Lower lobe of right lung (tissue), 2 donors: ENCODE measurements around the gene DCC. TPM values are rescaled to one million over a fixed set of nuclear protein-coding genes. Genes with fewer than 3 reads are reported as not detected.

Source experiments
- ATAC-seq, 2 donors: fragments of 200-7000 bp; cut with Tn5 transposase; one replicate each; pipeline ENCODE4 v1.9.1; 2020 to 2022; ENCODE audit warnings: mild to moderate bottlenecking in 2 of 2, moderate library complexity in 2 of 2
- DNase-seq: peaks from one replicate; pipeline ENCODE4 v3.0.0-alpha.2; 2020
- H3K27ac ChIP-seq: fragments of 200-600 bp; one replicate; pipeline ENCODE4 v1.8.0; 2022
- H3K27me3 ChIP-seq: fragments of 200-600 bp; one replicate; pipeline ENCODE4 v1.8.0; 2022; ENCODE audit warnings: low read depth
- H3K36me3 ChIP-seq: fragments of 200-600 bp; one replicate; pipeline ENCODE4 v1.8.0; 2022; ENCODE audit warnings: mild to moderate bottlenecking
- H3K4me1 ChIP-seq: fragments of 200-600 bp; one replicate; pipeline ENCODE4 v1.8.0; 2022
- H3K4me3 ChIP-seq: fragments of 200-600 bp; one replicate; pipeline ENCODE4 v1.8.0; 2022; ENCODE audit warnings: mild to moderate bottlenecking
- H3K9me3 ChIP-seq: fragments of 200-600 bp; one replicate; pipeline ENCODE4 v1.8.0; 2022
- intact Hi-C: fragments of 100-400 bp; cut with DNase I; formaldehyde crosslinking; loops from one replicate; pipeline ENCODE4 v1.11.0; 2022
- long read RNA-seq: library from polyadenylated mRNA; unstranded; transcript quantifications from one replicate; pipeline ENCODE4 v2.0.0, GENCODE V29; 2021
- total RNA-seq: library from RNA; stranded (reverse); fragmentation: NEBNext Ultra II Directional; extraction: Animal tissue kit (Norgen Biotek cat#: 25700); gene quantifications from one replicate; pipeline ENCODE4 v1.2.1, GENCODE V29; 2021
- TF ChIP-seq, protein P1 (sequence below): fragments of 200-600 bp; IDR thresholded peaks from one replicate; pipeline ENCODE4 v1.8.0; 2022; ENCODE audit warnings: antibody characterized with exemption, mild to moderate bottlenecking
- donor health status: DM: no; HTN: yes; CAD: no; lungs with severe emphysema.

Gene DCC, protein sequence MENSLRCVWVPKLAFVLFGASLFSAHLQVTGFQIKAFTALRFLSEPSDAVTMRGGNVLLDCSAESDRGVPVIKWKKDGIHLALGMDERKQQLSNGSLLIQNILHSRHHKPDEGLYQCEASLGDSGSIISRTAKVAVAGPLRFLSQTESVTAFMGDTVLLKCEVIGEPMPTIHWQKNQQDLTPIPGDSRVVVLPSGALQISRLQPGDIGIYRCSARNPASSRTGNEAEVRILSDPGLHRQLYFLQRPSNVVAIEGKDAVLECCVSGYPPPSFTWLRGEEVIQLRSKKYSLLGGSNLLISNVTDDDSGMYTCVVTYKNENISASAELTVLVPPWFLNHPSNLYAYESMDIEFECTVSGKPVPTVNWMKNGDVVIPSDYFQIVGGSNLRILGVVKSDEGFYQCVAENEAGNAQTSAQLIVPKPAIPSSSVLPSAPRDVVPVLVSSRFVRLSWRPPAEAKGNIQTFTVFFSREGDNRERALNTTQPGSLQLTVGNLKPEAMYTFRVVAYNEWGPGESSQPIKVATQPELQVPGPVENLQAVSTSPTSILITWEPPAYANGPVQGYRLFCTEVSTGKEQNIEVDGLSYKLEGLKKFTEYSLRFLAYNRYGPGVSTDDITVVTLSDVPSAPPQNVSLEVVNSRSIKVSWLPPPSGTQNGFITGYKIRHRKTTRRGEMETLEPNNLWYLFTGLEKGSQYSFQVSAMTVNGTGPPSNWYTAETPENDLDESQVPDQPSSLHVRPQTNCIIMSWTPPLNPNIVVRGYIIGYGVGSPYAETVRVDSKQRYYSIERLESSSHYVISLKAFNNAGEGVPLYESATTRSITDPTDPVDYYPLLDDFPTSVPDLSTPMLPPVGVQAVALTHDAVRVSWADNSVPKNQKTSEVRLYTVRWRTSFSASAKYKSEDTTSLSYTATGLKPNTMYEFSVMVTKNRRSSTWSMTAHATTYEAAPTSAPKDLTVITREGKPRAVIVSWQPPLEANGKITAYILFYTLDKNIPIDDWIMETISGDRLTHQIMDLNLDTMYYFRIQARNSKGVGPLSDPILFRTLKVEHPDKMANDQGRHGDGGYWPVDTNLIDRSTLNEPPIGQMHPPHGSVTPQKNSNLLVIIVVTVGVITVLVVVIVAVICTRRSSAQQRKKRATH (N-terminal part only)
- total RNA-seq = 4.5 TPM
- long read RNA-seq, partial matches to known transcripts = 3 of 5 reads
- long read RNA-seq, other reads (novel, unspliced or antisense) = 2 of 5 reads

DNA sequence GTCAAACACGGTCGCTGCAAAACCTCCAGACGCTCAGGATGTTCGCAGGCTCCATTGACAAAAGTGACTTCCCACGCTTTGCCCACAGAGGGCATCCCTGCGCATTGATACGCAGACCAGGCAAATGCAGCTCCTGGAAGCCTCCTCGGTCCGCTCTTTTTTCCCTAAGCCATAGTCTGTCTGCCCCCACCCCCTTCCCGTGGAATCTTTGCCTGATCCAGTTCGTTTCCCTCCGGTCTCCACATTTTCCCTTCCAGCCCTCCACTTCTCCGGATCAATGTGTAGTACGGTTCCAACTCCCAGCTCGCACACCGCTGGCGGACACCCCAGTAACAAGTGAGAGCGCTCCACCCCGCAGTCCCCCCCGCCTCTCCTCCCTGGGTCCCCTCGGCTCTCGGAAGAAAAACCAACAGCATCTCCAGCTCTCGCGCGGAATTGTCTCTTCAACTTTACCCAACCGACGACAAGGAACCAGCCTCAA is at the start of gene DCC:
Gene DCC (plus strand): TSS at position 307 of the 481 bp plus-strand sequence. CDS start 591 bp downstream, outside the sequence.
- H3K4me1 ChIP-seq = no peaks in the 10 kb centered on the region
- H3K27me3 ChIP-seq = peaks cover 45% of the 10 kb centered on the region
- H3K4me3 ChIP-seq = peak within 1 kb of the TSS; percentile 38
- DNase-seq (no peak), ATAC-seq (peak; percentile 25 to 65)
- TF ChIP-seq, protein P1, sequence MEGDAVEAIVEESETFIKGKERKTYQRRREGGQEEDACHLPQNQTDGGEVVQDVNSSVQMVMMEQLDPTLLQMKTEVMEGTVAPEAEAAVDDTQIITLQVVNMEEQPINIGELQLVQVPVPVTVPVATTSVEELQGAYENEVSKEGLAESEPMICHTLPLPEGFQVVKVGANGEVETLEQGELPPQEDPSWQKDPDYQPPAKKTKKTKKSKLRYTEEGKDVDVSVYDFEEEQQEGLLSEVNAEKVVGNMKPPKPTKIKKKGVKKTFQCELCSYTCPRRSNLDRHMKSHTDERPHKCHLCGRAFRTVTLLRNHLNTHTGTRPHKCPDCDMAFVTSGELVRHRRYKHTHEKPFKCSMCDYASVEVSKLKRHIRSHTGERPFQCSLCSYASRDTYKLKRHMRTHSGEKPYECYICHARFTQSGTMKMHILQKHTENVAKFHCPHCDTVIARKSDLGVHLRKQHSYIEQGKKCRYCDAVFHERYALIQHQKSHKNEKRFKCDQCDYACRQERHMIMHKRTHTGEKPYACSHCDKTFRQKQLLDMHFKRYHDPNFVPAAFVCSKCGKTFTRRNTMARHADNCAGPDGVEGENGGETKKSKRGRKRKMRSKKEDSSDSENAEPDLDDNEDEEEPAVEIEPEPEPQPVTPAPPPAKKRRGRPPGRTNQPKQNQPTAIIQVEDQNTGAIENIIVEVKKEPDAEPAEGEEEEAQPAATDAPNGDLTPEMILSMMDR = peak; percentile 27
- intact Hi-C loops = no loop called here
- no peaks in the 10 kb centered on the region for H3K36me3 ChIP-seq
- H3K27ac ChIP-seq = no peak within 1 kb of the TSS
- no peaks in the 10 kb centered on the region for H3K9me3 ChIP-seq

DNA sequence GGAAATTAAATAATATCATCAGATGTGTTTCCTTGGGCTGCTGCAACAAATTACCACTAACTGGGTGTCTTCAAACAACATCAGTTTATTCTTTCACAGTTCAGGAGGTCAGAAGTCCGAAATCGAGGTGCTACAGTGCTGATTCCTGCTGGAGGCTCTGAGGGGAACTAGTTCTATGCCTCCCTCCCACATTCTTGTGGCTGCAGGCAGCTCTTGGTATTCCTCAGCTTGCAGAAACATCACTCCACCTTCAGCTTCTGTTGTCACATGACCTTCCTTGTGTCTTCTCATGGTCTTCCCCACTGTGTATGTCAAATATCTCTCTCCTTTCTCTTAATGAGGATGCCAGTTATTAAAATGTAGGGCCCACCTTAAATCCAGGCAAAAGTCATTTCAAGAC is 29.3 kb upstream of the DCC start:
- Histone ChIP-seq H3K27me3 (no peaks in the 10 kb centered on the region), H3K4me3 (no peak overlapping the region), H3K9me3 (no peaks in the 10 kb centered on the region), H3K36me3 (no peaks in the 10 kb centered on the region), H3K4me1 (no peaks in the 10 kb centered on the region), H3K27ac (no peak overlapping the region)
- intact Hi-C loops = no loop called here
- TF ChIP-seq, protein P1 = no peak
- no peak for ATAC-seq
- DNase-seq = no peak

DNA sequence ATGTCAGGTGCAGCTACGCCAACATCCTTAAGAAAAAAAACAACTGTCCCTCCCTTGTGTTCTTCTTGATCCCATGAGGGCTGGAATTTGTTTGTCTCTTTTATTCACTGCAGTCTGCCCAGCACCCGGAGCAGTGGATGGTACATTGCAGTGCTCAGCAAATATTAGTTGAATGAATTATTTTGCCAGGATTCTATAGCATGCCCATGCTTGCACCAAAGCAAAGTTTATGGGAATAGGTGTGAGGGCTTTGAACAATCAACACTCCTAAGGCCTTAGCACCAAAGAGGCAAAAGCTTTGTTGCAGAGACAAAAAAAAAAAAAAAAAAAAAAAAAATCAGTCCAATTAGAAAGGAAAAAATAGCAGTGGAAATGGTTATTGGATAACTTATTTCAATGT is 28.7 kb upstream of the DCC start:
- H3K27me3 ChIP-seq = no peaks in the 10 kb centered on the region
- no peak for ATAC-seq
- no peaks in the 10 kb centered on the region for H3K4me1 ChIP-seq
- no peak overlapping the region for H3K4me3 ChIP-seq
- no peaks in the 10 kb centered on the region for H3K9me3 ChIP-seq
- H3K27ac ChIP-seq = no peak overlapping the region
- no peak for DNase-seq
- no peaks in the 10 kb centered on the region for H3K36me3 ChIP-seq
- TF ChIP-seq, protein P1 = no peak
- intact Hi-C loops = no loop called here

DNA sequence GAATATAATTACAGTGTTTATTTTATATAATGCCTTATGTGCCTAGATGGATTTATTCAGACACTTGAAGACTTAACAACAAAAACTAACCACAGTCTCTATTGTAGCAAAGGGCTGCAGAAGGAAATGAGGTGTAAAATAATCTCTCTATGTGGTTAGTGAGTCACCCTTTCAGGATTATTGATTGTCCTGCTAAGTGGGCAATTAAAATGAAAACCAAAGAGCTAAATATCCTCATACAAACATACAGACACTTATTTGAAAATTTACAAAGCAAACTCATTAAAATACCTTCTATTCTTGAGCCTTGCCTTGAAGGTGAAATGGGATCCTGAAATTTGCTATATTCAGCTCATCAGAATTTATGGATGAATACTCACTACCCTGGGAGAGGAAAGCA is 27.7 kb upstream of the DCC start:
- ATAC-seq (no peak), DNase-seq (no peak)
- Histone ChIP-seq H3K4me1 (no peaks in the 10 kb centered on the region), H3K27me3 (no peaks in the 10 kb centered on the region), H3K36me3 (no peaks in the 10 kb centered on the region), H3K9me3 (no peaks in the 10 kb centered on the region), H3K4me3 (no peak overlapping the region), H3K27ac (no peak overlapping the region)
- intact Hi-C loops = no loop called here
- TF ChIP-seq, protein P1 = no peak

DNA sequence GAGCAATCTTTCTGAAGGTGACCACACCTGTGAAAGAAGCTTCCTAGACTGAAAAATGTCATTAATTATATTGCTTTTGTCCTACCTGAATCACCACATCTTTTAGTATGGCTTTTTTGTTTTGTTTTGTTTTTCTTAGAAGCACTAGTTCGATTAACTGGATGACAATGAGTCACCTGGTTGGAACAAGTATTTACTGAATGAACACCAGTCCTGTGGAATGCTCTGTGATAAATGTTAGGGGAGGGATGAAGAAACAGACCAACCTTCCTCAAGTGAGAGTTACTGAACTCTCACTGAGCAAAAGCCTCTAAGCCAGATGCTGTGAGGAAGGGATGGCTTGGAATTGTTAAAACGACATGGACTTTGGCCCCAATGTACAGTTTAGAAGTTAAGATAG is 26.8 kb upstream of the DCC start:
- ATAC-seq (no peak), DNase-seq (no peak)
- intact Hi-C loops = no loop called here

More for the DNA sequence above, 26.8 kb upstream of the DCC start:
- Histone ChIP-seq H3K27me3 (no peaks in the 10 kb centered on the region), H3K4me3 (no peak overlapping the region), H3K9me3 (no peaks in the 10 kb centered on the region), H3K36me3 (no peaks in the 10 kb centered on the region), H3K4me1 (no peaks in the 10 kb centered on the region), H3K27ac (no peak overlapping the region)
- TF ChIP-seq, protein P1 = no peak
